GM19452 (cell line): ENCODE data around the gene CNNM3.

Experiments used
- ATAC-seq: cut with Tn5 transposase; IDR thresholded peaks from one replicate; pipeline ENCODE4 v1.9.1; 2021; ENCODE audit not compliant: unreplicated experiment

The CNNM3 gene

DNA sequence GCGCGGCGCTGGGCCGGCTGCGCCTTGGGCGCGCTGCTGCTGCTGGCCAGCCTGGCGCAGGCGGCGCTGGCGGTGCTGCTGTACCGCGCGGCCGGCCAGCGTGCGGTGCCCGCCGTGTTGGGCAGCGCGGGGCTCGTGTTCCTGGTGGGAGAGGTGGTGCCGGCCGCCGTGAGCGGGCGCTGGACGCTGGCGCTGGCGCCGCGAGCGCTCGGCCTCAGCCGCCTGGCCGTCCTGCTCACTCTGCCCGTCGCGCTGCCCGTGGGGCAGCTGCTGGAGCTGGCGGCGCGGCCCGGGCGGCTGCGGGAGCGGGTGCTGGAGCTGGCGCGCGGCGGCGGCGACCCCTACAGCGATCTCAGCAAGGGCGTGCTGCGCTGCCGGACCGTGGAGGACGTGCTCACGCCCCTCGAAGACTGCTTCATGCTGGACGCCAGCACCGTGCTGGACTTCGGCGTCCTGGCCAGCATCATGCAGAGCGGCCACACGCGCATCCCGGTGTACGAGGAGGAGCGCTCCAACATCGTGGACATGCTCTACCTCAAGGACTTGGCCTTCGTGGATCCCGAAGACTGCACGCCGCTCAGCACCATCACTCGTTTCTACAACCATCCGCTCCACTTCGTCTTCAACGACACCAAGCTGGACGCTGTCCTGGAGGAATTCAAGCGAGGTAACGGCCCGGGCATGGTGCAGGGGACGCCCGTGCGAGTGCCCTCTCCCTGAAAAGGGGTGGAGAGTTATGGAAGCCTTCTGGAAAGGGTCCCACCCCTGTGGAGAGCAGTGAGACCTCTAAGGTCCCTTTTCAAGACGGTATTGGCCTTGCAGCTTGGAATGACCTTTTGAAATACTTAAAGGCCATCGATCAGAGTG is 1.0 kb downstream of the CNNM3 start:
- ATAC-seq = no peak

DNA sequence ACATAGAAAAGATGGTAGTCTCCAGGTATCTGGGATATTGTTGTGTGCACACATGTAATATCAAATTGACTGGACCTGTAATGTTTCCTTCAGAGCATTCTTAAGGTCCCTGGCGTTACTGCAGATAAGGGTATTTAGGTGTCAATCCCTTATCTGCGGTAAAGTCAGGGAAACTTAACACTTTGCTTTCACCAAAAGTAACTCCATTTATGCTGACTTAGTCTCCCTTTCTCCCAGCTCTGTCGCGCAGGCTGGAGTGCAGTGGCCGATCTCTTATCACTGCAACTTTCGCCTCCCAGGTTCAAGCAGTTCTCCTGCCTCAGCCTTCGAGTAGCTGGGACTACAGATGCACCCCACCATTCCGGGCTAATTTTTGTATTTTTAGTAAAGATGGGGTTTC is 1.8 kb downstream of the CNNM3 start:
- ATAC-seq = no peak

DNA sequence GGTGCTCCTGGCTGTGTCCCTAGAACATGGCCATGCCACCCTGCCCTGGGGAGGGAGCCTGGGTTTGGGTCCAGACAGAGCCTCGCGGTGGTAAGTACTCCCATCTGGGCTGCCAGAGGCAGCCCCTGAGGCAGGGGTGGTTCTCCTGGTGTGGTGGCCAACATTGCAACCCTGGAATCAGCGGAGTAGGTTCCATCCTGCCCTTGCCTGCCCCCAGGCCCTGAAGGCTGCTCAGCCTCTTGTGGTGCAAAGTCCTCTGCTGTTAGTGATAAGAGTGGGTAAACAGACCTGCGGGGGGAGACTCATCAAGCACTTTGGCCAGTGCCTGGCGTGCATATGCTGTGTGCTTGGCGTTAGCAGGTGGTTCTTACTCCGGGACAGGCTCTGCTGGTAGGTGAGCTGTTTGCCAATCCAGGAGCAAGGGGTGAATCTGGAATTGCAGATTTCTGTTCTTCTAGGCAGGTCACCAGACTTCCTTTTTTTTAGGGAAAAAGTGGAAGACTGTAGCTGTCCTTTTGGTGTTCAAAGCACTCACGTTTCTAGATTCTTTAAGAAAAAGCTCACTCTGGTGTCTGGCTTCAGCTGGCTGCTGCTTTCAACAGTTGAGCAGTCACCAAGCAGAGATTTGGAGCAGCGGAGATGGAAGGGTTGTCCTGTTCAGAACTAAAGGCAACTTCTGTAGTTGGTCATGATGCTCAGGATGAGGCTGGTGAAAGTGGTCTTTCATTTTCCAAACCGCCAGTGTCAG is 3.2 kb downstream of the CNNM3 start:
- ATAC-seq = no peak

DNA sequence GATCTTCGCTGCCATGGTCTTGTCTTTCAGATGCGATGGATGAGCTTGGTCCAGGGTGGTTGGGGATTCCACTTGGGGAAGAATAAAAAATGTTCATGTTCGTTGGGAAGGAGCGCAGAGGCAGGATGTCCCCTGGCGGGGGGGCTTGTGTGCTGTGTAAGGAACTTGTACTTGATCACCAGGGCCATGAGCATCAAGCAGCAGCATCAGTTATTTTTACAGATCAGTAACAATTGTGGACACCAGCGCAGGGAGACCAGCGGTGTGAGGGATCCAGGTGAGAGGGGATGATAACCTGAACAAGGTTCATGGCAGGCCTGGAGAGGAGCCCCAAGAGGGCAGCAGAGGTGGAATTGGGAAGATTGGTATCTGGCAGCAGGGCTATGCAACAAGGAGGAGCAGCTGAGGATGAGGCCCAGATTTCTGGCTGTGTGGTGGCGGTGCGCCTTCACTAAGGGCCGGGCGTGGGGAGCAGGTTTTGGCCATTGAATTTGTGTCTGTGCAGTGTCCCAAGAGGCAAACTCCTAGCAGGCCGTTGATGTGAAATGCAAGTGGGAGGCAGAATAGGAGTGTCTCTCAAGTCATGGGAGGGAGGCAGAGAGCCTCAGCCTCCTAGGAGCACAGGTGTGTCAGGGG is 3.9 kb downstream of the CNNM3 start:
- ATAC-seq = no peak

DNA sequence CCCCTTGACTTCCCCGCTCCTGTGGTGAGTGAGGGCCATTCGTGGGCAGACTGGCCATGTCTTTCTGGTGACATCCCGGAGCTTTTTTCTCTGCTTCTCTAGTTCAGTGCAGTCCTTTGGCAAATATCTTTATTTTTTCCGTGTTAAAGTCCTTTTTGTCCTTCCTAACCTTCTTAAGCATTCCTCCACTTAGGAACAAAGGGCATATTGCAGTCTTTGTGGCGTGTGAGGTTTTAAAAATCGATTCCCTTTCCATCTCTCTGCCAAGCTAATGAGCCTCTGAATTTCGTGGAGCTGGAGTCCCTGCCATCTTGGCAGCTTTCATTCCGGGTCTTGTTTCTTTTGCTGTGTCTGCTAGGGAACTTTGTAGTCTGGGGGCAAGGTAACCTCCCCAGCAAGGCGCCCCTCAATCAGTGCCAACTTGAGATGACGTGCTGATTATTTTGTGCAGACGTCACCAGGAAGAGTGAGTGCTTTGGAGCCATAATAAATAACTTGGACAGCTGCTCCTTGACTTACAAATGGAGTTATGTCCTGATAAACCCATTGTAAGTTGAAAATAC is 5.1 kb downstream of the CNNM3 start:
- ATAC-seq = no peak

DNA sequence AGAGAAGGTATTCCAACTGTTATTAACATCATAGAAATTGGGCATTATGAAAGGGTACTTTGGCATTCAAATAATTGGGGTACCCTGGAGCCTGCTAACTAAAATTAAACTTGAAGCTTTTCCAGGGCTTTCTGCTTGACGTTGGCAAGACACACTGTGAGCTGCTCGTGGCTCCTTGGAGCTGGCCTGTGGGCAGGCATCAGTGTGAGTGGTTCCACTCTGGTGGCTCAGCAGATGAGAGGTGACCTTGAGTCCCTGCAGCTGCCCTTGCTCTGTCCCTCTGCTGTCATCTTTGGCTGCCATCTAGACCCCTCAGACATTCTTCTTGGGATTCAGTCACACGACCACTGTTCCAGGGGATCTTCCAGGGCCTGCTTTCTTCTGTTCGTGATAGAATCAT is 6.7 kb downstream of the CNNM3 start:
- ATAC-seq = no peak

DNA sequence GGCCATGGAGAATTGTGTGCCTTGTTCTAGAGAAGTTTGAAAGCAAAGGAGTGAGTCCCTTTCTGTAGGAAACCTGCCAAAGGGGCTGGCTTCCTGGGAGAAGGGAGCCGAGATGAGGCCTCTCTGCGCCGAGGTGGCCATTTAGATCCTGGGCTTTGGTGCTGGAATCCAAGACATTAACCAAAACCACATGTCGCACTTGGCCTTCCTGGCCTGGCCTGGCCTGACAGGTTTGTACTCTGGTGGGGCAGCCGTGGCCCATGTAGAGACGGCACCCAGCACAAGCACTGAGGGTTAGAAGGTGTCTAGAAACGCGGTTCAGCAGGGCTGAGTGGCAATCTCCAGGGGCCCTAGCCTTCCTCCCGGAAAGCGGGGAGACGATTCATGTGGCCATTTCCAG is 7.1 kb downstream of the CNNM3 start:
- no peak for ATAC-seq

DNA sequence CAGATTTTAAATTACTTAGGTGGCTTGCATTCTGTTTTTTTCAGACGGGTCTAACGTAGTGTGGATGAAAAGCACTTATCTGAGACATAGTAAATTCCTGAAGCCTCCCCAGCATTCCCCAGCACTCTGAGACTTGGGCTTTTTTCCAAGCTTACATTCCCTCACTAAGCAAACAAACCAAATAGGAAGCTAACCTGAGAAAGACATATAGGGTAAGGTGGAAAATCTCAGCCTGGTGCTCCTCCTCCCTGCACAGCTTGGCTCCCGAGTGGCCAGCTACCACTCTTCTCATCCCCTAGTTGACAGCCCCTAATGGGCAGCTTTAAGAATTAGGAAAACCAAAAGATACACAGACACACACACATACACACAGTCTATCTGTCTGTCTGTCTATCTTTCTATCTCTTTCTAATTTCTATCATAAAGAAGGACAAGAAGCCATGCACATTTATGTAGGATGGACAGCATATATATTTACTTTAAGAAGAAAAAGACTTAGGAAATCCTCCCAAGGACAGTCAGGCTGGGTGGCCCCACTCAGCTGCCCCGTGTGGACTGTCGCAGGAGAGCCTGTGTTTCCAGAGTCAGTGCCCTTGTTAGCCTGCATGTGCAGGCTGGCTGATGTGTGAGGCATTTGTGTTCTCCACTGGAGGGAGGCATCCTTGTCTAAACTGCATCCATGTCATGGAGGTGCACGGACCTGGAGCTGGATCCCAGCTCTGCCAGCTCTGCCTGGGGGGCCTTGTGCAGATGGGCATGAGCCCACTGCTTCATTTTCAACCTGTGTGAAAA is 8.2 kb downstream of the CNNM3 start:
- no peak for ATAC-seq

DNA sequence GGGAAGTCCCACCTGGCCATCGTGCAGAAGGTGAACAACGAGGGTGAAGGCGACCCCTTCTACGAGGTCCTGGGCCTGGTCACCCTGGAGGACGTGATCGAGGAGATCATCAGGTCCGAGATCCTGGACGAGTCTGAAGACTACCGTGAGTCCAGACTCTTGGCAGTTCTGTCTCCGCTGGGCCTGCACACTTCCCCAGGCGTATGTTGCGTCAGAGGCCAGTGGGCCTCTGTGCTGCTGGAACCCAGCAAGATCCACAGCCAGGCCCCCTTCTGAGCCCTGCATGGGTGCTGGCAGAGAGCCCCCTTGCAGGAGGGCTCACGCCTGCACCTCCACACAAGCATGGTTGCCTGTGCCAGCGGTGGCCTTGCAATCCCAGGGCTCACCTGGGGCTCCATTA is 9.0 kb downstream of the CNNM3 start:
- ATAC-seq = no peak

DNA sequence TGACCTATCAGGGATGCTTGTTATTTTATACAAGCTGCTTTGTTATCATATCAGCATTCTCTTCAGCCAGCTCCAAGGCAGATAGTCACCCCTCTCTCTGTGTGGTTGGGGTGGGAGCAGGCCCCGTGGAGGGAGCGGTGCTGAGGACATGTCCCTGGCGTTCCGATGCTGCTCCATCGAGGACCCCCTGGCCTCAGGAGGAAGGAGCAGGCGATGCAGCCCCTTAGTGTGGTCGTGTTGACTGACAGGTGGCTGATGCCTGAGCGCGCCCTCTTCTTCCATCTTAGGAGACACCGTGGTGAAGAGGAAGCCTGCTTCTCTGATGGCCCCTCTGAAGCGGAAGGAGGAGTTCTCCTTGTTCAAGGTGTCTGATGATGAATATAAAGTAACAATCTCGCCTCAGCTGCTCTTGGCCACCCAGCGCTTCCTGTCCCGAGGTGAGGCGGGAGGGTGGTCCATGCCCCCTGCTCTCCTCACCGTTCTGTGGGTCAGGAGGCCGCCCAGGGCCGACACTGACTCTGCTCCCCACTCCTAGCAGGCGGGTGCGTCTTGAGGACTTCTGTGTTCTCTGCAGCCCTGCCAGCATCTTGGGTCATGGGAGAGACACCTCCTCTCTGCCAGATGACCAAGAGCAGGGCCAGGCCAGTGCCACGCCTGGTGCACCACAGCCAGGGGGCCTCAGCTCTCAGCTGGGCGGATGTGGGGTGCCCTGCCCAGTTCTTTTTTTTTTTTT is 10.6 kb downstream of the CNNM3 start:
- ATAC-seq = no peak

DNA sequence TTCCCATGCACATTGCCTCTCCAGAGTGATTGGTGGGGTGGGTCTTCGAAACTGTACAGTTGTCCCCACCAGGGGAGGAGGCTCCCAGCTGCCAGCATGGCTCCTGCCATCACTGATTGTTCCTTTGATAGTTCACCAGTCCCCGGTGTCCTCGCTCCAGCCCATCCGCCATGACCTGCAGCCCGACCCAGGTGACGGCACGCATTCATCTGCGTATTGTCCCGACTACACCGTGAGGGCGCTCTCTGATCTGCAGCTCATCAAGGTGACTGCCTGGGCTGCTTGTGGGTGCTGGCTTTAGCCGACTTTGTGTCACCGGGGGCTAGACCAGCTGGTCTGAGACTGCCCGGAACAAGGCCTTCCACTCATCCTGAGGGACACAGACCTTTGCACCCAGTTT is 12.4 kb downstream of the CNNM3 start:
- ATAC-seq = no peak

DNA sequence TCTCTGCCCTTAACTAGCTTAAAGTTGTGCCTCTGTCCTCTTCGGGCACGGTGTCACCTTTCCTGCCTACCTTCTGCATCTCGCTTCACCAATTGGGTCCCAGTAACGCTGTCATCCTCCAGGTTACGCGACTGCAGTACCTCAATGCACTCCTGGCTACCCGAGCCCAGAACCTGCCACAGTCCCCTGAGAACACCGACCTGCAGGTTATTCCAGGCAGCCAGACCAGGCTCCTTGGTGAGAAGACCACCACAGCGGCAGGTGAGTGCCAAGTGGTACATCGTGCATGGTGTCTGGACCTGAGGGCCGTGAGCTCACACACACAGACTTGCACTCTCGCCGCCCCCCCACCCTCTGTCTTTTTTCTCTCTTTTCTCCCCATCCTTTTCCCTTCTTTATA is 12.8 kb downstream of the CNNM3 start:
- ATAC-seq = no peak

DNA sequence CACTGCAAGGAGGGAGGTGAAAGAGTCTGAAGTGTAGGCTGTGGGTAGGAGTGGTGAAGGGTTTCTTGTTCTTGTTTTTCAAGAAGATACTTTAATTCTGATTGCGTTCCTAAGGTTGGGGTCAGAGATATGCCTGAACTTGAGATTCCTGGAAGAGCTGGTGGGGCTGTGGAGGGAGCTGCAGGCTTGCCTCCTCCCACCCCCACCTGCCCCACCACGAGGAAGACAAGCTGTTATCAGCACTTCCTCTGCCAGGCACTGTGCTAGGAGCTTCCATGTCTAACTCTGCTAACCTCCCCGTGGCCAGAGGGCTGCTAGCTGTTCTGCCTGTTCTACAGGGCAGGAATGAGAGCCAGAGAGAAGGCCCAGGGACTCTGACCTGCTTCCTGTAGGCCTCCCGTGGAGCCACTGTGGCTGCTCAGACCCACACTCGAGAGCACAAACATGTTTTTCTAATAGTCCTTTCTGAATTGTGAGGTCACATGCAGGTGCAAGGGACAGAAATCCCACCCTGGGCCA is 14.0 kb downstream of the CNNM3 start:
- ATAC-seq = no peak

DNA sequence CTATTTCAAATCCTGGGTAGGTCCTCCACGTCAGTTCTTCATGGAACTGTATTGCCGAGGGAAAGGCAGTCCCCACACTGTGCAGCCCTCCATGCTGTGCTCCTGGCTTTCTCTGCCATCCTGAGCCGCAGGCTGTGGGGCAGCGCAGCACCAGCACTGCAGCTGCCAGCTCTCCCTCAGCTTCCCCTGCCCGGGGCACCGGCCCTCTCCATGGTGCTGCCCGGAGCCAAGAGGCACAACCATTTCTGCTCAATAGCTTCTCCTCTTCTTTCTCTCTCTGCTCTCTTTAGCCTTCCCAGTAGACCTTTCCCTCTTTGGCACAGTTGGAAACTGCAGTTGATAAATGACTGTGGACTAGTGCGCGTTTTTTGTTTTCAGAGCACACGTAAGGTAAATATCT is 15.6 kb downstream of the CNNM3 start:
- no peak for ATAC-seq

DNA sequence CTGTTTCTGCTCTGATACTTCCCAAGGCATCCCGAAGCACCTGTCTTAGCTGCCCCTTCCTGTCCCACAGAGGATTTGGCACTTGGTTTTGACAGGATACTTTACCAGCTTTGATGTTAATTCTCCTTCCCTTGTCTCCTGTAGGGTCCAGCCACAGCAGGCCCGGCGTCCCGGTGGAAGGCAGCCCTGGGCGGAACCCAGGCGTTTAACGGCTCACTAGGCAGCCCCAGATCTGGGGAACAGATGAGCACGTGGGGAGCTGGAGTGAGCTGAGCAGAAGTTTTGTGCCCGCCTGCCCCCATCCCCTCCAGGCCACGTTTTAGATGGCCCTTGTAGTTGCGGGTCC is 16.3 kb downstream of the CNNM3 start:
- no peak for ATAC-seq

DNA sequence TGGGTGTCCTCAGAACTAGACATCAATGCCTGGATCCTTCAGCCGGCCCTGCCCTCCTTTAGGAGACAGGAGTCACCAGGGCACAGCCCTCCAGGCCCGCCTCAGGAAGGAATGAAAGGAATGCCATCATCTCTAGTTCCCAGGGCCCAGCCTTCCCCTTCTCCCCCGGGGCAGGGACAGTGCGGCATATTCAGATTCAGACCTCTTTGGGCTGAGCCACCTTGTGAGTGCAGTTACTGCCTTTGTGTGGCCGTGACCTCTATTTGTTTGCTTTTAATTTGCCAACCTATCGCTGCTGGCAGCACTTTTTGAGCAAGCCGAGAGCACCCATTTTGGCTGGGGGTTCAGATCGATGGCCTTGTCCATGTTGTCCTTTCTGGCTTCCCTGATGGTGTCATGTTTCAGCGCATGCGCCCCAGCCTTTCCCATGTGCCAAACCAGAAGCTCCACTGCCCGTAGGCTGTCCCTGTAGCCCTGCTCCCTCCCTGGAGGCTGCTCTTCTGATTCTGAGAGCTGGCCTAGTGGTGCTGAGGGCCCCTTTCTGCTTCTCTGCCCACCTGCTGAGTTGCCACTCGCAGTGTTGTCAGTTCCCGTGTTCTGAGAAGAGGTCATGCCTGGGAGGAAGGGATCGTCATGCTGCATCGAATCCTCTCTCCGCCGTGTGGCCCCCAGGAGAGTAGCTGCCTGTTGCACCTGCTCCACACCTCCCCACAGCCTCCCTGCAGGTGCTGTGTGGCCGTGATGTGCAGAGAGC is 16.9 kb downstream of the CNNM3 start:
- ATAC-seq = no peak

DNA sequence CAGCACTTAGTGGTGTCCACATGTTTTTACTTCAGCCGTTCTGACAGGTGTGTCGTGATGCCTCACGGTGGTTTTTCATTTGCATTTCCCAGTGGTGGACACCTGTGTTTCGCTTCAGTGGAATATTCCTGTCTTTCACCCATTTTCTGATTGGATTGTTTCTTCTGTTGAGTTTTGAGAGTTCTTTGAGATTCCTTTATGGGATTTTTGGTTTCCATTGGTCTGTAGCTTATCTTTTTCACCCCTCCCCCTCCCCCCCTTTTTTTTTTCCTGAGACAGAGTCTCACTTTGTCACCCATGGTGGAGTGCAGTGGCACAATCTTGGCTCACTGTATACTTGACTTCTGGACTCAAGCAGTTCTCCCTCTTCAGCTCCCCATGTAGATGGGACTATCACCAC is 19.8 kb downstream of the CNNM3 start:
- ATAC-seq = no peak

DNA sequence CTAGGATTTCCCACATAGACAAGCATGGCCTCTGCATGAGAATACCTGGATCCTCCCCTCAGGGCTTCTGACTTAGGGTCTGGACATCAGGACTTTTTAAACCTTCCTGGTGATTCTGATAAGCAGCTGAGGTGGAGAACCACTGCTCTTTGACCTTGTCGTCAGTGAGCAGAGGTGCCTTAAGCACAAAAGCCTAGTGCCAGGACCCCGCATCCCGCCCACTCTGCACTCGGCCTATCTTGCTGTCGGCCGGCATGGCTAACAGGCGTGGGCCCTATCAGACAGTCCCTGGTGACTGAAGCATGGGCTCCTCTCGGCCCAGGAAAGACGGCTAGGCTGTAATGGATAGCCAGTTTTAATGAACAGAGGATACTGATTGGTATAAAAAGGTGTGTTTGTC is 21.5 kb downstream of the CNNM3 start:
- no peak for ATAC-seq
